Activated T-cell treated with anti-CD3 and anti-CD28 coated beads, Interleukin-2, amount 50 U/mL, for 4 hours (primary cell): Measurements from ENCODE around the gene OR52L1. TPM values are rescaled to one million over a fixed set of nuclear protein-coding genes. Genes with fewer than 3 reads are reported as not detected.

Experiments
- ATAC-seq, 2 donors: fragments of 200-7000 bp; cut with Tn5 transposase; one replicate each; pipeline ENCODE4 v1.10.0; 2021
- DNase-seq: peaks from one replicate; pipeline ENCODE4 v3.0.0-alpha.2; 2020
- H3K27me3 Mint-ChIP-seq: one replicate; pipeline ENCODE4 v1.8.0; 2021; ENCODE audit warnings: low read depth, mixed read lengths
- H3K36me3 Mint-ChIP-seq: one replicate; pipeline ENCODE4 v1.8.0; 2022; ENCODE audit warnings: mixed read lengths; ENCODE audit not compliant: insufficient read depth
- H3K4me1 Mint-ChIP-seq: one replicate; pipeline ENCODE4 v1.8.0; 2021; ENCODE audit warnings: low read depth, mixed read lengths
- H3K4me3 Mint-ChIP-seq: one replicate; pipeline ENCODE4 v1.8.0; 2021; ENCODE audit warnings: mild to moderate bottlenecking, moderate library complexity, mixed read lengths
- H3K9me3 Mint-ChIP-seq: one replicate; pipeline ENCODE4 v1.8.0; 2021; ENCODE audit warnings: mixed read lengths
- total RNA-seq, 3 donors: library from RNA; stranded (reverse); gene quantifications; one replicate each; pipeline ENCODE4 v1.2.1, GENCODE V29; 2021

Gene OR52L1
- not detected for total RNA-seq

- peaks cover 18% of the 10 kb centered on the region for H3K27me3 Mint-ChIP-seq
- ATAC-seq (no peak), DNase-seq (no peak)
Measured at GRCh38 chr11:5986885-5987284, at the start of gene OR52L1. TSS of gene OR52L1 (minus strand) at chr11:5986985. CDS start at chr11:5986930, 55 bp downstream.

GRCh38 chr11:6030708-6031405, 44.1 kb upstream of the OR52L1 start, which contains the start of gene OR56A1:
TSS of gene OR56A1 (minus strand) at chr11:6030758. CDS start at chr11:6027692, 3,066 bp downstream.
- Mint-ChIP-seq H3K9me3 (no peaks in the 10 kb centered on the region), H3K27me3 (peaks cover 9% of the 10 kb centered on the region), H3K4me1 (no peaks in the 10 kb centered on the region), H3K36me3 (no peaks in the 10 kb centered on the region), H3K4me3 (no peak within 1 kb of the TSS)
- DNase-seq (no peak), ATAC-seq (no peak)

More at GRCh38 chr11:5986885-5987284, at the start of gene OR52L1:
- Mint-ChIP-seq H3K9me3 (no peaks in the 10 kb centered on the region), H3K4me3 (no peak within 1 kb of the TSS), H3K36me3 (no peaks in the 10 kb centered on the region), H3K4me1 (no peaks in the 10 kb centered on the region)

- ATAC-seq (no peak), DNase-seq (no peak)
- H3K27me3 Mint-ChIP-seq, result peaks cover 25% of the 10 kb centered on the region
- no peaks in the 10 kb centered on the region for H3K36me3 Mint-ChIP-seq
- no peaks in the 10 kb centered on the region for H3K9me3 Mint-ChIP-seq
- H3K4me1 Mint-ChIP-seq, result no peaks in the 10 kb centered on the region
- no peak overlapping the region for H3K4me3 Mint-ChIP-seq
Measured at GRCh38 chr11:6027501-6027900, 40.7 kb upstream of the OR52L1 start.

GRCh38 chr11:6025056-6025455, 38.3 kb upstream of the OR52L1 start:
- no peaks in the 10 kb centered on the region for H3K36me3 Mint-ChIP-seq
- H3K27me3 Mint-ChIP-seq, result peaks cover 25% of the 10 kb centered on the region
- H3K4me1 Mint-ChIP-seq, result no peaks in the 10 kb centered on the region
- ATAC-seq (no peak), DNase-seq (no peak)
- H3K4me3 Mint-ChIP-seq, result no peak overlapping the region
- no peaks in the 10 kb centered on the region for H3K9me3 Mint-ChIP-seq

- H3K4me1 Mint-ChIP-seq, result no peaks in the 10 kb centered on the region
- no peaks in the 10 kb centered on the region for H3K36me3 Mint-ChIP-seq
- ATAC-seq, result peak in 1 of 2 donors; percentile 48
- H3K4me3 Mint-ChIP-seq, result no peak overlapping the region
- DNase-seq, result no peak
- no peaks in the 10 kb centered on the region for H3K9me3 Mint-ChIP-seq
- peaks cover 25% of the 10 kb centered on the region for H3K27me3 Mint-ChIP-seq
Measured at GRCh38 chr11:6022956-6023355, 36.2 kb upstream of the OR52L1 start.

- Mint-ChIP-seq H3K4me3 (no peak overlapping the region), H3K9me3 (peaks cover 20% of the 10 kb centered on the region), H3K4me1 (no peaks in the 10 kb centered on the region), H3K27me3 (peaks cover 15% of the 10 kb centered on the region), H3K36me3 (no peaks in the 10 kb centered on the region)
- DNase-seq, result no peak
- no peak for ATAC-seq
Measured at GRCh38 chr11:6013042-6013441, 26.3 kb upstream of the OR52L1 start.

- H3K27me3 Mint-ChIP-seq, result peaks cover 15% of the 10 kb centered on the region
- no peak overlapping the region for H3K4me3 Mint-ChIP-seq
- H3K36me3 Mint-ChIP-seq, result no peaks in the 10 kb centered on the region
- ATAC-seq (no peak), DNase-seq (no peak)
- H3K9me3 Mint-ChIP-seq, result peaks cover 17% of the 10 kb centered on the region
- no peaks in the 10 kb centered on the region for H3K4me1 Mint-ChIP-seq
Measured at GRCh38 chr11:6012035-6012668, 25.4 kb upstream of the OR52L1 start.

GRCh38 chr11:6006846-6007245, 20.1 kb upstream of the OR52L1 start, which contains the start of gene OR56A4:
TSS of gene OR56A4 (minus strand) at chr11:6006946. CDS start at chr11:6002992, 3,954 bp downstream.
- Mint-ChIP-seq H3K36me3 (no peaks in the 10 kb centered on the region), H3K4me1 (no peaks in the 10 kb centered on the region), H3K27me3 (peaks cover 12% of the 10 kb centered on the region), H3K9me3 (no peaks in the 10 kb centered on the region), H3K4me3 (no peak within 1 kb of the TSS)
- DNase-seq, result no peak
- ATAC-seq, result no peak

- peaks cover 8% of the 10 kb centered on the region for H3K27me3 Mint-ChIP-seq
- H3K4me3 Mint-ChIP-seq, result no peak overlapping the region
- no peaks in the 10 kb centered on the region for H3K4me1 Mint-ChIP-seq
- H3K36me3 Mint-ChIP-seq, result no peaks in the 10 kb centered on the region
- ATAC-seq (no peak), DNase-seq (no peak)
- no peaks in the 10 kb centered on the region for H3K9me3 Mint-ChIP-seq
Measured at GRCh38 chr11:6006395-6006794, 19.6 kb upstream of the OR52L1 start.

- Mint-ChIP-seq H3K9me3 (no peaks in the 10 kb centered on the region), H3K36me3 (no peaks in the 10 kb centered on the region), H3K27me3 (peaks cover 7% of the 10 kb centered on the region), H3K4me3 (no peak overlapping the region), H3K4me1 (no peaks in the 10 kb centered on the region)
- DNase-seq, result no peak
- ATAC-seq, result no peak
Measured at GRCh38 chr11:6002202-6002699, 15.5 kb upstream of the OR52L1 start.

GRCh38 chr11:5994791-5995190, 8.0 kb upstream of the OR52L1 start:
- Mint-ChIP-seq H3K27me3 (peaks cover 11% of the 10 kb centered on the region), H3K4me1 (no peaks in the 10 kb centered on the region), H3K9me3 (no peaks in the 10 kb centered on the region), H3K36me3 (no peaks in the 10 kb centered on the region), H3K4me3 (no peak overlapping the region)
- no peak for DNase-seq
- ATAC-seq, result no peak

GRCh38 chr11:5992604-5993251, 5.9 kb upstream of the OR52L1 start:
- Mint-ChIP-seq H3K36me3 (no peaks in the 10 kb centered on the region), H3K27me3 (peaks cover 10% of the 10 kb centered on the region), H3K4me3 (no peak overlapping the region), H3K9me3 (no peaks in the 10 kb centered on the region), H3K4me1 (no peaks in the 10 kb centered on the region)
- no peak for DNase-seq
- ATAC-seq, result no peak

- no peaks in the 10 kb centered on the region for H3K36me3 Mint-ChIP-seq
- H3K4me1 Mint-ChIP-seq, result no peaks in the 10 kb centered on the region
- H3K4me3 Mint-ChIP-seq, result no peak overlapping the region
- no peak for DNase-seq
- no peak for ATAC-seq
- H3K27me3 Mint-ChIP-seq, result peaks cover 10% of the 10 kb centered on the region
- H3K9me3 Mint-ChIP-seq, result no peaks in the 10 kb centered on the region
Measured at GRCh38 chr11:5992150-5992549, 5.4 kb upstream of the OR52L1 start.

- no peak for ATAC-seq
- Mint-ChIP-seq H3K4me1 (no peaks in the 10 kb centered on the region), H3K4me3 (no peak overlapping the region), H3K27me3 (peaks cover 12% of the 10 kb centered on the region), H3K9me3 (no peaks in the 10 kb centered on the region), H3K36me3 (no peaks in the 10 kb centered on the region)
- no peak for DNase-seq
Measured at GRCh38 chr11:5989203-5989602, 2.4 kb upstream of the OR52L1 start.
